ENCODE data around the gene NUDT8.

- TF ChIP-seq CTCF (conservative IDR thresholded peaks at IDR 0.05; ENCODE audit: low read length) = peak; percentile 36
- TF ChIP-seq EZH2phosphoT487 (IDR thresholded peaks at IDR 0.05; ENCODE audit: borderline replicate concordance) = no peak
Observed at GRCh38 chr11:67606492-67607295, 23.0 kb downstream of the NUDT8 start, which contains the start of gene NDUFV1.
